Thyroid gland (tissue), 4 donors: Measurements from ENCODE around the gene SORL1. TPM values are rescaled to one million over a fixed set of nuclear protein-coding genes. Genes with fewer than 3 reads are reported as not detected.

Experiments
- DNase-seq, 2 donors: peaks; one replicate each; pipeline ENCODE4 v3.0.0-alpha.2; 2019
- H3K27ac ChIP-seq, 3 donors: fragments of 200-600 bp; sonication (generic); 1 replicate in 2 of 3; 2 replicates in 1 of 3; pipeline ENCODE4 v1.5.1; 2016 to 2019; ENCODE audit warnings: mild to moderate bottlenecking in 1 of 3, moderate library complexity in 1 of 3
- H3K27me3 ChIP-seq: fragments of 200-600 bp; sonication (generic); one replicate; pipeline ENCODE4 v1.5.1; 2019
- H3K36me3 ChIP-seq, 2 donors: fragments of 200-600 bp; sonication (generic); one replicate each; pipeline ENCODE4 v1.5.1; 2016 to 2019
- H3K4me1 ChIP-seq, 2 donors: fragments of 200-600 bp; sonication (generic); one replicate each; pipeline ENCODE4 v1.5.1; 2017 to 2019
- H3K4me3 ChIP-seq, 3 donors: fragments of 200-600 bp; sonication (generic); replicated peaks in 1 of 3; 1 replicate in 2 of 3; 2 replicates in 1 of 3; pipeline ENCODE4 v1.5.1; 2016; ENCODE audit warnings: mild to moderate bottlenecking in 1 of 3
- H3K9me3 ChIP-seq: fragments of 200-600 bp; sonication (generic); one replicate; pipeline ENCODE4 v1.5.1; 2017
- CTCF ChIP-seq, 6 experiments: fragments of 200-600 bp in 3 of 6; fragments of 450-650 bp in 3 of 6; sonication (generic) in 3 of 6; IDR thresholded peaks; one replicate each; pipeline ENCODE4 v1.5.1; 2016 to 2019; ENCODE audit warnings: antibody characterized with exemption in 6 of 6, mild to moderate bottlenecking in 2 of 6, inconsistent platforms in 1 of 6, moderate library complexity in 1 of 6
- POLR2A ChIP-seq, 2 donors: fragments of 450-650 bp; IDR thresholded peaks; one replicate each; pipeline ENCODE4 v1.6.1; 2017; ENCODE audit warnings: antibody characterized with exemption in 2 of 2, mild to moderate bottlenecking in 2 of 2, moderate library complexity in 1 of 2
- WGBS, 2 donors: methylation state at CpG; one replicate each; pipeline ENCODE4 v1.1.5; 2017; 5-methylcytosine and 5-hydroxymethylcytosine counted together
- intact Hi-C: fragments of 100-400 bp; cut with DNase I; formaldehyde crosslinking; loops from one replicate; pipeline ENCODE4 v1.15.1; 2023
- total RNA-seq, 4 donors: library from RNA; depleted of rRNA; stranded (reverse); fragments of >200 nt; gene quantifications; one replicate each; pipeline ENCODE4 v1.2.3, GENCODE V29; 2016

Gene SORL1
- total RNA-seq, 4 donors from 2014 or later = 19.6 to 73.8 (median 53.6) TPM

DNA sequence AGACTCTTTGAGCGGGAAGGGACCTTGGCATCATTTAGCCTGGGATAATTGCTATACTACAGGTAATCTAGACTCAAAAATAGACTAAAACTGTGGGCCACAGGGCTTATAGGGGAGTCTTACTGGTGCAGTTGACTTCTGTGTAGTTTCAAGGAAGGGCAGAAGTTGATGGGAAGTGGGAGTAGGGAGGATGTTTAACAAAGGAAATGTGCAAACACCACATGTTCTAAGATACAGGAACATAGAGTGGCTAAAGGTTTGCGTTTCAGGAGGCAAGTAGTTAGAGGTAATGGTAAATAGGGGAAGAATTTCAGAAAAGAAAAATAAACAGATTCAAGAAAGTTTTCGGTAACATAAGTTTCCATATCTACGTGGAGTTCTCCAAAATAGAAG is 14.4 kb upstream of the SORL1 start:
- H3K9me3 ChIP-seq = no peaks in the 10 kb centered on the region
- H3K4me1 ChIP-seq = peaks cover 5 to 19% of the 10 kb centered on the region in 2 donors
- WGBS, 2 donors = 86 to 89% methylated on average over 4 of the region's 4 CpGs
- H3K27me3 ChIP-seq = no peaks in the 10 kb centered on the region
- TF ChIP-seq CTCF (IDR thresholded peaks at IDR 0.05) = no peak
- TF ChIP-seq POLR2A (IDR thresholded peaks at IDR 0.05) = no peak
- intact Hi-C loops = no loop called here
- no peak overlapping the region for H3K27ac ChIP-seq
- no peaks in the 10 kb centered on the region for H3K36me3 ChIP-seq
- H3K4me3 ChIP-seq = no peak overlapping the region
- no peak for DNase-seq

GRCh38 chr11:121439337-121439736 is 12.8 kb upstream of the SORL1 start:
- Histone ChIP-seq H3K4me1 (peaks cover 5 to 19% of the 10 kb centered on the region in 2 donors), H3K27ac (no peak overlapping the region), H3K36me3 (no peaks in the 10 kb centered on the region), H3K27me3 (no peaks in the 10 kb centered on the region), H3K4me3 (no peak overlapping the region), H3K9me3 (no peaks in the 10 kb centered on the region)
- no peak for DNase-seq
- 71 to 83% methylated on average over 4 of the region's 4 CpGs for WGBS, 2 donors
- TF ChIP-seq POLR2A (IDR thresholded peaks at IDR 0.05) (no peak), CTCF (IDR thresholded peaks at IDR 0.05) (no peak)
- intact Hi-C loops = no loop called here

DNA sequence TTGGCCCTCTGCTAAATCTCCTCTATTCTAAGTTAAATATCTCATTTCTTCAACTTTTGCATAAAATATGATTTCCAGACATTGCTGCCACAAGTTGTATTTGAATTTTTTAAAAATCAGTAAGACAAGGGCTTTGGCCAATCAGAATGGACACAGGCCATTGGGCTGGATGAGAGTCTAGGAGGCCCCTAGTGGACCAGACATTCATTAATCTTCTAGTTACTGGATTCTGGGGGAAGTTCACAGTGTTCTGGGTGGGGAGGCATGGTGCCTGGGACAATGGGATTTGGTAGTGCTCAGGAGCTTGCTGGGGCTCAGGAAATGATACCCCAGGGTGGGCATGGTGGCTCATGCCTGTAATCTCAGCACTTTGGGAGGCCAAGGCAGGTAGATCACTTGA is 12.4 kb upstream of the SORL1 start:
- Histone ChIP-seq H3K27ac (no peak overlapping the region), H3K4me3 (no peak overlapping the region)
- intact Hi-C loops = no loop called here

DNA sequence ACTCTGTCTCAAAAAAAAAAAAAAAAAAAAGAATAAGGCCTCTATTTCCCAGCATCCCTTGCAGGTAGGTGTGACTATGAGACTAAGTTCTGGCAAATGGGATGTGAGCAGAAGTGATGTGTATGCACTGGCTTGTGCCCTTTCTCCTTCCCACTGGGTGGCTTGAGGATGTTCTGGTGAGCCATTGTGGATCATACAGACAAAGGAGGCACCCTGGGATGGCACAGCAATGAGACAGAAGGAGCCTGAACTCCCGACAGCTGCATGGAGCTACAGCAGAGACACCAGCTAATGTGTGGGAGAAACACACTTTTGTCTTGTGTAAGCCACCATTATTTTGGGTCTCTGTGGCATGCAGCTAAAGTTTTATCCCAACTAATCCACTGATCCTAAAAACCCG is 10.6 kb upstream of the SORL1 start:
- 90 to 94% methylated on average over 2 of the region's 2 CpGs for WGBS, 2 donors
- intact Hi-C loops = no loop called here
- Histone ChIP-seq H3K36me3 (no peaks in the 10 kb centered on the region), H3K27ac (no peak overlapping the region), H3K4me1 (peaks cover 0 to 12% of the 10 kb centered on the region in 2 donors), H3K4me3 (no peak overlapping the region), H3K9me3 (no peaks in the 10 kb centered on the region), H3K27me3 (no peaks in the 10 kb centered on the region)
- no peak for TF ChIP-seq CTCF (IDR thresholded peaks at IDR 0.05)
- TF ChIP-seq POLR2A (IDR thresholded peaks at IDR 0.05) = no peak
- no peak for DNase-seq

More for the DNA sequence above, 12.4 kb upstream of the SORL1 start:
- no peaks in the 10 kb centered on the region for H3K9me3 ChIP-seq
- no peaks in the 10 kb centered on the region for H3K36me3 ChIP-seq
- no peaks in the 10 kb centered on the region for H3K27me3 ChIP-seq
- TF ChIP-seq CTCF (IDR thresholded peaks at IDR 0.05) = no peak
- TF ChIP-seq POLR2A (IDR thresholded peaks at IDR 0.05) = no peak
- H3K4me1 ChIP-seq = peaks cover 5 to 19% of the 10 kb centered on the region in 2 donors
- no peak for DNase-seq

DNA sequence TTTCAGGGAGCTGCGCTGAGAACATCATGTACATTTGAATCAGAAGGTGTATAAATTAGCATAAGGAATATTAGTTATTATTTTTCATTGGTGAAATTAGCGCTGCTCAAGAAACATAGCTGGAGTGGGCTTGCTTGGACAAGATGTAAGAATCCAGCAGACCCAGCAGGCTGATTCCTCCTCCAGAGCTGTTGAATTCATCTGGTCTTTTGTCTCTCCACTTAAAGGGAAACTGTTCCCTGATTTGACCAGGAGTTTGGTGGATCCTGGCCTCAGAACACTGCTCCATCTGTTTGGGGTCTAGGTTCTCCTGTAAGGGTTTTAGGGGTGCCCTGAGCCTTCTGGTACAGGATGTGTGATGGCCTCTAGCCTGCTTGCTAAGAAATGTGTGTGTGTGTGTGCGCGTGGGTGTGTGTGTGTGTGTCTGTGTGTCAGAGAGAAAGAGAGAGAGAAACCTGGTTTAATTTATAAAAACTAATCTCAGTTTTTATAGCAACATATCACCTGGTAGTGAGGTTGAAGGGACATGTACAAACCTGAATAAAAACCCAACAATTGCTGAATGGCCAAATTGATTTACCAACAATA is 8.3 kb upstream of the SORL1 start:
- no peaks in the 10 kb centered on the region for H3K36me3 ChIP-seq
- TF ChIP-seq CTCF (IDR thresholded peaks at IDR 0.05) (no peak), POLR2A (IDR thresholded peaks at IDR 0.05) (no peak)
- WGBS, 2 donors = 82 to 96% methylated on average over 4 of the region's 4 CpGs
- no peaks in the 10 kb centered on the region for H3K9me3 ChIP-seq
- intact Hi-C loops = no loop called here
- no peaks in the 10 kb centered on the region for H3K4me1 ChIP-seq
- DNase-seq = no peak
- H3K4me3 ChIP-seq = no peak overlapping the region
- H3K27ac ChIP-seq = no peak overlapping the region
- no peaks in the 10 kb centered on the region for H3K27me3 ChIP-seq
